H9 (cell line): Measurements from ENCODE around the gene DPH2. TPM values are rescaled to one million over a fixed set of nuclear protein-coding genes. Genes with fewer than 3 reads are reported as not detected.

Source experiments
- DNase-seq: peaks from one replicate; pipeline ENCODE4 v3.0.0-alpha.2; 2017
- H2AFZ ChIP-seq: one replicate; pipeline ENCODE4 v1.6.1; 2013; ENCODE audit warnings: mild to moderate bottlenecking, low read length, control low read depth, moderate library complexity
- H2AK5ac ChIP-seq: 2 replicates; pipeline ENCODE4 v1.6.1; 2013; ENCODE audit warnings: low read length, control low read depth, mixed read lengths; ENCODE audit not compliant: insufficient read length
- H2BK120ac ChIP-seq: one replicate; pipeline ENCODE4 v1.6.1; 2013; ENCODE audit warnings: low read depth, mild to moderate bottlenecking, low read length, control low read depth, inconsistent platforms; ENCODE audit not compliant: poor library complexity, severe bottlenecking
- H2BK12ac ChIP-seq: 2 replicates; pipeline ENCODE4 v1.6.1; 2013; ENCODE audit warnings: low read length, control low read depth, mixed read lengths, low read depth; ENCODE audit not compliant: insufficient read length
- H2BK15ac ChIP-seq: 2 replicates; pipeline ENCODE4 v1.6.1; 2013; ENCODE audit warnings: low read depth, low read length, control low read depth
- H2BK20ac ChIP-seq: one replicate; pipeline ENCODE4 v1.6.1; 2013; ENCODE audit warnings: low read depth, mild to moderate bottlenecking, low read length, control low read depth, inconsistent platforms; ENCODE audit not compliant: poor library complexity, severe bottlenecking
- H2BK5ac ChIP-seq: 2 replicates; pipeline ENCODE4 v1.6.1; 2013; ENCODE audit warnings: low read length, control low read depth, mixed read lengths; ENCODE audit not compliant: insufficient read length
- H3K14ac ChIP-seq: 2 replicates; pipeline ENCODE4 v1.6.1; 2013; ENCODE audit warnings: low read length, control low read depth; ENCODE audit not compliant: insufficient read depth
- H3K18ac ChIP-seq: 2 replicates; pipeline ENCODE4 v1.6.1; 2013; ENCODE audit warnings: low read depth, mild to moderate bottlenecking, mixed read lengths, low read length, control low read depth; ENCODE audit not compliant: insufficient read length
- H3K23ac ChIP-seq: 2 replicates; pipeline ENCODE4 v1.6.1; 2013; ENCODE audit warnings: low read length, control low read depth, mixed read lengths, low read depth; ENCODE audit not compliant: insufficient read length
- H3K23me2 ChIP-seq: 2 replicates; pipeline ENCODE4 v1.6.1; 2013; ENCODE audit warnings: low read depth, mild to moderate bottlenecking, mixed read lengths, low read length, control low read depth; ENCODE audit not compliant: insufficient read length, poor library complexity, severe bottlenecking
- H3K27ac ChIP-seq: 2 replicates; pipeline ENCODE4 v1.5.1; 2013; ENCODE audit warnings: low read length, control low read depth, mixed read lengths, low read depth; ENCODE audit not compliant: insufficient read length
- H3K27me3 ChIP-seq: 2 replicates; pipeline ENCODE4 v1.6.1; 2013; ENCODE audit warnings: low read length, control low read depth, inconsistent platforms; ENCODE audit not compliant: insufficient read depth
- H3K4ac ChIP-seq: 2 replicates; pipeline ENCODE4 v1.6.1; 2013; ENCODE audit warnings: low read depth, mild to moderate bottlenecking, control low read depth, inconsistent platforms, low read length, moderate library complexity
- H3K4me1 ChIP-seq: 2 replicates; pipeline ENCODE4 v1.6.1; 2013; ENCODE audit warnings: low read length, control low read depth, inconsistent platforms; ENCODE audit not compliant: insufficient read depth
- H3K4me2 ChIP-seq: 2 replicates; pipeline ENCODE4 v1.6.1; 2013; ENCODE audit warnings: low read length, control low read depth, mixed read lengths; ENCODE audit not compliant: insufficient read length, insufficient read depth
- H3K56ac ChIP-seq: 2 replicates; pipeline ENCODE4 v1.6.1; 2013; ENCODE audit warnings: low read depth, mild to moderate bottlenecking, mixed read lengths, low read length, control low read depth; ENCODE audit not compliant: insufficient read length
- H3K79me1 ChIP-seq: 2 replicates; pipeline ENCODE4 v1.6.1; 2013; ENCODE audit warnings: low read depth, mild to moderate bottlenecking, moderate library complexity, low read length, control low read depth, inconsistent platforms; ENCODE audit not compliant: insufficient read depth, poor library complexity, severe bottlenecking
- H3K79me2 ChIP-seq: 2 replicates; pipeline ENCODE4 v1.6.1; 2013; ENCODE audit warnings: low read length, control low read depth, inconsistent platforms; ENCODE audit not compliant: insufficient read depth
- H3K9ac ChIP-seq: 2 replicates; pipeline ENCODE4 v1.6.1; 2013; ENCODE audit warnings: low read length, control low read depth, mixed read lengths; ENCODE audit not compliant: insufficient read length; ENCODE audit errors: extremely low read depth
- H3K9me3 ChIP-seq: one replicate; pipeline ENCODE4 v1.6.1; 2013; ENCODE audit warnings: low read depth, low read length, inconsistent platforms; ENCODE audit not compliant: control insufficient read depth
- H3T11ph ChIP-seq: one replicate; pipeline ENCODE4 v1.6.1; 2013; ENCODE audit warnings: mild to moderate bottlenecking, low read length, control low read depth, inconsistent platforms
- H4K20me1 ChIP-seq: one replicate; pipeline ENCODE4 v1.6.1; 2013; ENCODE audit not compliant: control insufficient read depth, insufficient read length, insufficient read depth
- H4K5ac ChIP-seq: 2 replicates; pipeline ENCODE4 v1.6.1; 2013; ENCODE audit warnings: low read depth, mild to moderate bottlenecking, mixed read lengths, low read length, control low read depth; ENCODE audit not compliant: insufficient read length
- H4K8ac ChIP-seq: replicated peaks from 2 replicates; pipeline ENCODE4 v1.6.1; 2013; ENCODE audit warnings: low read length, control low read depth, mixed read lengths, low read depth; ENCODE audit not compliant: insufficient read length
- H4K91ac ChIP-seq: 2 replicates; pipeline ENCODE4 v1.6.1; 2013; ENCODE audit warnings: low read depth, mild to moderate bottlenecking, moderate library complexity, mixed read lengths, low read length, control low read depth; ENCODE audit not compliant: insufficient read length
- H3K27ac Mint-ChIP-seq, 3 experiments: 2 replicates in 2 of 3; 3 replicates in 1 of 3; pipeline ENCODE4 v1.8.0; 2020 to 2021; ENCODE audit warnings: mixed read lengths in 3 of 3, mild to moderate bottlenecking in 1 of 3, moderate library complexity in 1 of 3
- H3K27me3 Mint-ChIP-seq: 2 replicates; pipeline ENCODE4 v1.8.0; 2021; ENCODE audit warnings: low read depth, mild to moderate bottlenecking, moderate library complexity, mixed read lengths
- H3K36me3 Mint-ChIP-seq, 3 experiments: 2 replicates in 2 of 3; 3 replicates in 1 of 3; pipeline ENCODE4 v1.8.0; 2020 to 2021; ENCODE audit warnings: low read depth in 3 of 3, mixed read lengths in 3 of 3; ENCODE audit not compliant: insufficient read depth in 1 of 3
- H3K4me1 Mint-ChIP-seq, 2 experiments: 2 replicates each; pipeline ENCODE4 v1.8.0; 2020; ENCODE audit warnings: mixed read lengths in 2 of 2
- H3K4me3 Mint-ChIP-seq, 2 experiments: 2 replicates in 1 of 2; 3 replicates in 1 of 2; pipeline ENCODE4 v1.8.0; 2020 to 2021; ENCODE audit warnings: mild to moderate bottlenecking in 2 of 2, mixed read lengths in 2 of 2, moderate library complexity in 1 of 2
- H3K9me3 Mint-ChIP-seq, 2 experiments: 2 replicates in 1 of 2; 3 replicates in 1 of 2; pipeline ENCODE4 v1.8.0; 2020; ENCODE audit warnings: mild to moderate bottlenecking in 2 of 2, mixed read lengths in 2 of 2, moderate library complexity in 1 of 2
- CTCF ChIP-seq: fragments of 200-600 bp; sonication (generic); conservative IDR thresholded peaks from 3 replicates; pipeline ENCODE4 v1.8.0; 2021; ENCODE audit warnings: antibody characterized with exemption, mild to moderate bottlenecking
- WGBS: extraction: QIAGEN DNeasy Blood & Tissue Kit; methylation state at CpG from one replicate; pipeline ENCODE4 v1.1.7; 2013; ENCODE audit warnings: missing lambda C conversion rate, low lambda C conversion rate, mixed read lengths; ENCODE audit not compliant: insufficient read length; ENCODE audit errors: extremely low coverage; 5-methylcytosine and 5-hydroxymethylcytosine counted together
- total RNA-seq: library from RNA; stranded (reverse); gene quantifications from 2 replicates; pipeline ENCODE4 v1.2.1, GENCODE V29; 2021

The DPH2 gene
- total RNA-seq, 1 experiment from 2014 or later = 74.4 TPM

DNA sequence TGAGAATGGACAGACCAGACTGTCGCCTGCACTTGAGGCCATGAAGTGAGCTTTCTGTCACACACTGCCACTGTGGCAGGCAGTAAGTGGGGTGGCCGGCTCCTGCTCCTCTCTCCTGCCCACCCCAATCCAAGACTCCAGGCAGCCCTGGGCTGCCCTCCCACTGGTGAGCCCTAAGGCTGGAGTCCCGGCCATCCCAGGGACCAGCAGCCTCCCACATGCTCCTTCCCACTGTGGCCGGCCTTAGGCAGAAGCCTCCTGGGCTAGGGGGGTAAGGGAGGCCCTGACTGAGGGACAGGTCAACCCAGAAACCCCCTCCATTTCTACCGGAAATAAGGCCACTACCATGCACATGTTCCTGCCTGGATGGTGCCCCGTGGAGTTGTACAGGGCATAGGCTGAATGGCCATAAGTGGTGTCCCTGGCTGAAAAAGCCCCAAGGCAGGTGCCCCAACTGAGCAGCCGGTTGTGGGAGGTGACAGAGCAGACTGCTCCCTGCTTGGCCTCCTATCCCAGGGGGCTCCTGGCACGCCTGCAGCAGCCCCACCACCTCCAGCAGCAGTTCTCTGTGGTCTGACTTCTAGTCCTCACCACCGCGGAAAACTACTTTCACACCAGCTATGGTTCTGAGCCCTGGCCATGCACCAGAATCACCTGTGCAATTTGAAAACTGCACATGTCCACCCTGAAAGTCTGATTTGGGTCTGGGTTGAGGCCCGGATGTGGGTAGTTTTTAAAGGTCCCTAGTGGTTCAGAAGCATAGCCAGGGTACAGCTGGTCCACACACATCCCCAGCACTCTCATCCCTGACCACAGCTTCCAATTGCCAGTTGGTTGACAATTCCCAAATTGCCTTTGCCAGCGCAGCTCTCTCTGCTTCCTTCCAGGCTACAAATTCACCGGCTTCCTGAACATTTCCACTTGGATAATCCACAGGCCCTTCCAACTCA, 37.8 kb upstream of the DPH2 start:
- Histone ChIP-seq H2BK12ac (no peak overlapping the region), H3K14ac (no peak overlapping the region), H2BK120ac (no peak overlapping the region), H3K4me1 (peaks cover 6% of the 10 kb centered on the region; the same call in 1 of the 2 replicates), H3K79me1 (no peaks in the 10 kb centered on the region), H3K4me2 (no peak overlapping the region), H3K18ac (no peak overlapping the region), H2AK5ac (no peak overlapping the region), H3K4ac (no peak overlapping the region), H4K20me1 (no peaks in the 10 kb centered on the region), H4K8ac (no peak overlapping the region), H3K79me2 (no peaks in the 10 kb centered on the region), H4K91ac (no peak overlapping the region), H3K9me3 (no peaks in the 10 kb centered on the region), H3K9ac (no peak overlapping the region), H3K23ac (no peak overlapping the region), H3K56ac (no peak overlapping the region), H2AFZ (no peak overlapping the region), H4K5ac (no peak overlapping the region), H3K27me3 (no peaks in the 10 kb centered on the region), H3K23me2 (peaks cover 21% of the 10 kb centered on the region), H2BK20ac (no peak overlapping the region), H2BK15ac (no peak overlapping the region), H3T11ph (no peak overlapping the region), H3K27ac (no peak overlapping the region), H2BK5ac (no peak overlapping the region)
- H3K36me3 Mint-ChIP-seq = peaks cover 0 to under 1% (median 0%) of the 10 kb centered on the region in 3 experiments; a peak in 1 of 7 replicates
- peaks cover 15% of the 10 kb centered on the region for H3K27me3 Mint-ChIP-seq
- H3K9me3 Mint-ChIP-seq = no peaks in the 10 kb centered on the region
- no peak overlapping the region; a peak in 1 of 7 replicates for H3K27ac Mint-ChIP-seq
- peaks cover 34 to 44% of the 10 kb centered on the region in 2 experiments for H3K4me1 Mint-ChIP-seq
- no peak for DNase-seq
- peak overlapping the region; percentile 3 to 88; a peak in 4 of 5 replicates for H3K4me3 Mint-ChIP-seq
- WGBS = no CpG with 5 or more reads among the region's 13 CpGs
- no peak for TF ChIP-seq CTCF
